Nephron progenitor cell (in vitro differentiated cells): ENCODE data around the gene PTPRO.

ENCODE experiments used
- DNase-seq: peaks from one replicate; pipeline ENCODE4 v3.0.0; 2021
- H3K27ac Mint-ChIP-seq: 2 replicates; pipeline ENCODE4 v1.8.0; 2021; ENCODE audit warnings: mild to moderate bottlenecking, moderate library complexity, mixed read lengths
- H3K27me3 Mint-ChIP-seq: 2 replicates; pipeline ENCODE4 v1.8.0; 2021; ENCODE audit warnings: mild to moderate bottlenecking, low read depth, mixed read lengths; ENCODE audit not compliant: poor library complexity
- H3K36me3 Mint-ChIP-seq: 2 replicates; pipeline ENCODE4 v1.8.0; 2021; ENCODE audit warnings: low read depth, mixed read lengths
- H3K4me1 Mint-ChIP-seq: 2 replicates; pipeline ENCODE4 v1.8.0; 2021; ENCODE audit warnings: mixed read lengths
- H3K4me3 Mint-ChIP-seq: 2 replicates; pipeline ENCODE4 v1.8.0; 2021; ENCODE audit warnings: mild to moderate bottlenecking, moderate library complexity, mixed read lengths
- H3K9me3 Mint-ChIP-seq: 2 replicates; pipeline ENCODE4 v1.8.0; 2021; ENCODE audit warnings: mild to moderate bottlenecking, moderate library complexity, mixed read lengths
- CTCF ChIP-seq: fragments of 200-600 bp; sonication (generic); IDR thresholded peaks from 2 replicates; pipeline ENCODE4 v1.5.0; 2021; ENCODE audit warnings: antibody characterized with exemption

The PTPRO gene

GRCh38 chr12:15322164-15323061 lies at the start of gene PTPRO:
PTPRO (plus strand) TSS chr12:15322508.
- Mint-ChIP-seq H3K4me3 (peak within 1 kb of the TSS; percentile 91), H3K36me3 (no peaks in the 10 kb centered on the region), H3K27me3 (peaks cover 79% of the 10 kb centered on the region), H3K27ac (no peak within 1 kb of the TSS), H3K4me1 (peaks cover 15% of the 10 kb centered on the region), H3K9me3 (no peaks in the 10 kb centered on the region)
- no peak for TF ChIP-seq CTCF
- peak; percentile 69 for DNase-seq

- no peaks in the 10 kb centered on the region for H3K9me3 Mint-ChIP-seq
Observed at GRCh38 chr12:15273896-15274295, 48.4 kb upstream of the PTPRO start.

GRCh38 chr12:15274561-15274967 lies 47.7 kb upstream of the PTPRO start:
- no peak for TF ChIP-seq CTCF
- Mint-ChIP-seq H3K9me3 (no peaks in the 10 kb centered on the region), H3K27ac (no peak overlapping the region), H3K4me1 (peaks cover 23% of the 10 kb centered on the region), H3K27me3 (peaks cover 3% of the 10 kb centered on the region), H3K4me3 (no peak overlapping the region), H3K36me3 (no peaks in the 10 kb centered on the region)
- DNase-seq = no peak

More at GRCh38 chr12:15273896-15274295, 48.4 kb upstream of the PTPRO start:
- Mint-ChIP-seq H3K27me3 (peaks cover 3% of the 10 kb centered on the region), H3K36me3 (no peaks in the 10 kb centered on the region), H3K4me3 (no peak overlapping the region), H3K4me1 (peaks cover 23% of the 10 kb centered on the region), H3K27ac (peak overlapping the region; percentile 21)
- TF ChIP-seq CTCF = no peak
- DNase-seq = no peak

GRCh38 chr12:15276088-15276698 lies 46.1 kb upstream of the PTPRO start:
- peak; percentile 42 for DNase-seq
- Mint-ChIP-seq H3K9me3 (peaks cover 4% of the 10 kb centered on the region), H3K4me3 (no peak overlapping the region), H3K36me3 (no peaks in the 10 kb centered on the region), H3K27ac (peak overlapping the region; percentile 91), H3K27me3 (peaks cover 3% of the 10 kb centered on the region), H3K4me1 (peaks cover 14% of the 10 kb centered on the region)
- peak; percentile 69 for TF ChIP-seq CTCF

GRCh38 chr12:15278816-15279658 lies 43.3 kb upstream of the PTPRO start:
- H3K4me3 Mint-ChIP-seq = no peak overlapping the region
- H3K9me3 Mint-ChIP-seq = peaks cover 4% of the 10 kb centered on the region
- H3K27ac Mint-ChIP-seq = no peak overlapping the region
- peaks cover 3% of the 10 kb centered on the region for H3K27me3 Mint-ChIP-seq
- H3K36me3 Mint-ChIP-seq = no peaks in the 10 kb centered on the region
- peaks cover 10% of the 10 kb centered on the region for H3K4me1 Mint-ChIP-seq
- no peak for DNase-seq
- TF ChIP-seq CTCF = no peak
